Caco-2 (cell line): ENCODE measurements around the gene SHANK2. TPM values are rescaled to one million over a fixed set of nuclear protein-coding genes. Genes with fewer than 3 reads are reported as not detected.

Experiments
- BruUV-seq: library from RNA; stranded (reverse); fragments of 400-500 nt; replicated peaks from 2 replicates; lab custom pipeline; 2021; lab: Mats Ljungman, UMichigan
- CTCF ChIA-PET: fragments of 300-600 bp; sonication (Branson Sonifier 250); formaldehyde crosslinking; loops from one replicate; lab custom pipeline; 2022; ENCODE audit warnings: antibody characterized with exemption; lab: Charles Lee
- POLR2A ChIA-PET: fragments of 300-600 bp; sonication (Branson Sonifier 250); formaldehyde crosslinking; loops from one replicate; lab custom pipeline; 2022; ENCODE audit warnings: antibody characterized with exemption; lab: Charles Lee
- DNase-seq, 2 experiments: peaks; one replicate each; pipeline versions ENCODE4 v3.0.0 to v3.0.0-alpha.2; 2020 to 2022
- H3K27me3 ChIP-seq: replicated peaks from 2 replicates; pipeline ENCODE4 v1.6.0; 2011; ENCODE audit warnings: low read length; ENCODE audit not compliant: control insufficient read depth, insufficient read depth
- H3K36me3 ChIP-seq: 2 replicates; pipeline ENCODE4 v1.5.1; 2011; ENCODE audit warnings: low read length; ENCODE audit not compliant: control insufficient read depth, insufficient read depth
- H3K4me1 ChIP-seq: fragments of 250-450 bp; sonication (Bioruptor Pico); 2 replicates; pipeline ENCODE4 v1.5.1; 2020; ENCODE audit warnings: mild to moderate bottlenecking
- H3K4me3 ChIP-seq: 2 replicates; pipeline ENCODE4 v1.5.1; 2011; ENCODE audit warnings: low read depth, mild to moderate bottlenecking, control low read depth, low read length
- H3K9me3 ChIP-seq: fragments of 250-450 bp; sonication (Bioruptor Pico); 2 replicates; pipeline ENCODE4 v1.5.1; 2020; ENCODE audit warnings: mild to moderate bottlenecking, moderate library complexity
- H3K27ac Mint-ChIP-seq: one replicate; pipeline ENCODE4 v1.8.0; 2022; ENCODE audit warnings: mixed read lengths; ENCODE audit not compliant: unreplicated experiment
- H3K27me3 Mint-ChIP-seq: one replicate; pipeline ENCODE4 v1.8.0; 2022; ENCODE audit warnings: mixed read lengths; ENCODE audit not compliant: insufficient read depth, unreplicated experiment
- H3K36me3 Mint-ChIP-seq: one replicate; pipeline ENCODE4 v1.8.0; 2022; ENCODE audit warnings: mild to moderate bottlenecking, mixed read lengths; ENCODE audit not compliant: insufficient read depth, unreplicated experiment
- H3K4me1 Mint-ChIP-seq: one replicate; pipeline ENCODE4 v1.8.0; 2022; ENCODE audit warnings: low read depth, mixed read lengths; ENCODE audit not compliant: unreplicated experiment
- H3K4me3 Mint-ChIP-seq: one replicate; pipeline ENCODE4 v1.8.0; 2022; ENCODE audit warnings: mild to moderate bottlenecking, moderate library complexity, mixed read lengths; ENCODE audit not compliant: unreplicated experiment
- H3K9me3 Mint-ChIP-seq: one replicate; pipeline ENCODE4 v1.8.0; 2022; ENCODE audit warnings: mixed read lengths; ENCODE audit not compliant: unreplicated experiment
- intact Hi-C: fragments of 100-400 bp; cut with micrococcal nuclease; formaldehyde crosslinking; loops from one replicate; pipeline ENCODE4 v1.10.0; 2022; ENCODE audit not compliant: unreplicated experiment
- total RNA-seq: library from RNA; stranded (reverse); gene quantifications from 2 replicates; pipeline ENCODE4 v1.2.3, GENCODE V29; 2022
- TF ChIP-seq, protein P1 (sequence below), 2 experiments: fragments of 200-600 bp in 1 of 2; IDR thresholded peaks; 1 replicate in 1 of 2; 2 replicates in 1 of 2; pipeline versions ENCODE4 v1.5.1 to v1.8.0; 2011 to 2022; ENCODE audit warnings: antibody characterized with exemption in 1 of 2, control low read depth in 1 of 2, inconsistent platforms in 1 of 2, low read depth in 1 of 2, low read length in 1 of 2, mild to moderate bottlenecking in 1 of 2, moderate library complexity in 1 of 2; ENCODE audit not compliant: insufficient read depth in 1 of 2, severe bottlenecking in 1 of 2, unreplicated experiment in 1 of 2

The SHANK2 gene
- total RNA-seq, 1 experiment from 2014 or later: 177 TPM

DNA sequence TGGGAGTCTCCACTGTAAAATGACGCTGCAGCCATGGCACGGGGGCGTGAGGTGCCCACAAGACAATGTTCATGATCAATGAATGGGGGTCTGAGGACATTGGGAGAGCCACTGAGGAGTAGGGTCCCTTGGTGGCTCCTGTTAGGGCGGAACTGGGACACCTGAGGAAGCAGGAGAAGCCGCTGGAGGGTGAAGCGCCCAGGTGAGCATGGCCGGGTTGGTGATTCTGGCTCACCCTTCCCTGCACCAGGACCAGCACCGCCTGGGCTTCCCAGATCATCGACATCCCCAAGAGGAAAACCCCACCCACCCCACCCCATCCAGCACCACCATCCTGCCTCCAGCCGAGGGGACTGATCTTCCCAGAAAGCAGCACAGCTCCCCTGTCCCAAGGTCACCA lies 30.6 kb downstream of the SHANK2 start:
- Mint-ChIP-seq H3K36me3 (peaks cover 92% of the 10 kb centered on the region), H3K27me3 (no peaks in the 10 kb centered on the region), H3K27ac (no peak overlapping the region), H3K4me1 (peaks cover 4% of the 10 kb centered on the region), H3K9me3 (peaks cover 6% of the 10 kb centered on the region), H3K4me3 (no peak overlapping the region)
- no peaks in the 10 kb centered on the region for H3K4me1 ChIP-seq
- TF ChIP-seq, protein P1, sequence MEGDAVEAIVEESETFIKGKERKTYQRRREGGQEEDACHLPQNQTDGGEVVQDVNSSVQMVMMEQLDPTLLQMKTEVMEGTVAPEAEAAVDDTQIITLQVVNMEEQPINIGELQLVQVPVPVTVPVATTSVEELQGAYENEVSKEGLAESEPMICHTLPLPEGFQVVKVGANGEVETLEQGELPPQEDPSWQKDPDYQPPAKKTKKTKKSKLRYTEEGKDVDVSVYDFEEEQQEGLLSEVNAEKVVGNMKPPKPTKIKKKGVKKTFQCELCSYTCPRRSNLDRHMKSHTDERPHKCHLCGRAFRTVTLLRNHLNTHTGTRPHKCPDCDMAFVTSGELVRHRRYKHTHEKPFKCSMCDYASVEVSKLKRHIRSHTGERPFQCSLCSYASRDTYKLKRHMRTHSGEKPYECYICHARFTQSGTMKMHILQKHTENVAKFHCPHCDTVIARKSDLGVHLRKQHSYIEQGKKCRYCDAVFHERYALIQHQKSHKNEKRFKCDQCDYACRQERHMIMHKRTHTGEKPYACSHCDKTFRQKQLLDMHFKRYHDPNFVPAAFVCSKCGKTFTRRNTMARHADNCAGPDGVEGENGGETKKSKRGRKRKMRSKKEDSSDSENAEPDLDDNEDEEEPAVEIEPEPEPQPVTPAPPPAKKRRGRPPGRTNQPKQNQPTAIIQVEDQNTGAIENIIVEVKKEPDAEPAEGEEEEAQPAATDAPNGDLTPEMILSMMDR (IDR thresholded peaks at IDR 0.05; ENCODE audit: insufficient read depth in 1 of 2, low read depth in 1 of 2, low read length in 1 of 2, severe bottlenecking in 1 of 2, unreplicated experiment in 1 of 2): no peak
- H3K9me3 ChIP-seq: peaks cover 3% of the 10 kb centered on the region
- H3K4me3 ChIP-seq: no peak overlapping the region
- intact Hi-C loops: no loop called here
- ChIA-PET CTCF (interaction anchor here (0.6 kb wide), 1 partner anchor 34 kb away, joined by 3 read pairs; no protein-coding TSS in a partner anchor), POLR2A (no interaction called here)
- H3K27me3 ChIP-seq: no peaks in the 10 kb centered on the region
- DNase-seq: peak in 1 of 2 experiments; percentile 30
- BruUV-seq: no TSS peak
- peaks cover 3% of the 10 kb centered on the region; the same call in 1 of the 2 replicates for H3K36me3 ChIP-seq

DNA sequence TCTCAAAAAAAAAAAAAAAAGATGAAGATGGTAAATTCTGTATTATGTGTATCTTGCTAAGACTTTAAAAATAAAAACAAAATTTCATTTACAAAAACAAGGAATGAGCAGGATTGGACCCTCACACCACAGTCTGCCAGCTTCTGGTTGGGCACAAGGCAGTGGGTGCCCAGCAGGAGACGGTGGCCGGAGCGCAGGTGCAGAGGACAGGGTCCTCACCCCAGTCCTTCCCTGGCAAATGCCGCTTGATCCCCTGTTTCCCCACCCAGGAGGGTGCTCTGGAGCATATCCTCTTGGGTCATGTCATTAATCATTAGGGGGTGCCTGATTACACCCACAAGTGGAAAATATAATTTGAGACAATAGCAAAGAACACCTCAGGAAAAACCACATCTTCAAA lies 31.2 kb downstream of the SHANK2 start:
- CTCF ChIA-PET: no interaction called here
- Mint-ChIP-seq H3K9me3 (no peaks in the 10 kb centered on the region), H3K36me3 (peaks cover 96% of the 10 kb centered on the region), H3K27ac (no peak overlapping the region), H3K4me3 (no peak overlapping the region), H3K4me1 (peaks cover 4% of the 10 kb centered on the region), H3K27me3 (no peaks in the 10 kb centered on the region)
- intact Hi-C loops: no loop called here
- BruUV-seq: no TSS peak
- Histone ChIP-seq H3K4me3 (no peak overlapping the region), H3K4me1 (no peaks in the 10 kb centered on the region), H3K9me3 (no peaks in the 10 kb centered on the region), H3K27me3 (no peaks in the 10 kb centered on the region), H3K36me3 (peaks cover 3% of the 10 kb centered on the region; the same call in 1 of the 2 replicates)
- POLR2A ChIA-PET: no interaction called here
- DNase-seq: peak in 1 of 2 experiments; percentile 19
- TF ChIP-seq, protein P1 (IDR thresholded peaks at IDR 0.05; ENCODE audit: insufficient read depth in 1 of 2, low read depth in 1 of 2, low read length in 1 of 2, severe bottlenecking in 1 of 2, unreplicated experiment in 1 of 2): no peak

DNA sequence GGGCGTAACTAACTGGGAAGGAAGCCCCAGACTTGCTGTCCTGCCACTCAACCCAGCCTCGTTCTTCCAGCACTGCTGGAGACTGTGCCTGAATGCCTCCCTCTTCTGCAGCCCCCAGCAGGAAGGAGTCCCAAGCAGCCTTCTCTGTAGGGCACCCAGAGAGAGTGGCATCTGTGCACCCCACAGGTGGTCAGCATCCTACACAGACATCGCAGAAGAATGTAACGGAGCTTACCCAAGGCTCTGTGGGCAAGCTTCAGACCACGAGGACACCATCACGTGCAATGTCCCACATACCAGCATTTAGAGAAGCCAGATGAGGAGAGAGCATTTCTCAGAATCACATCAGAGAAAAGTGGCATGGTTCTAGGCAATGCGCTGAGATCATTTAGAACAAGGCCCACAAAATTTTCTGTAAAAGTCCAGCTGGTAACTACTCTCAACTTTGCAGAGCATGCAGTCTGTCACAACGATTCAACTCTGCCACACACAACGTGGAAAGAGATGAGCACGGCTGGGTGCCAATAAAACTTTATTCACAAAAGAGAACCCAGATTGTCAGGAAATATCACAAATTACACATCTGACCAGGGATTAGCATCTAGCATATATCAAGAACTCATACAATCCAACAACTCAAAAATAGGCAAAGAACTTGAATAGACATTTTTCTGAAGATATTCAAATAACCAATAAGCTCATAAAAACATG lies 33.4 kb downstream of the SHANK2 start:
- ChIA-PET CTCF (interaction anchor here (0.6 kb wide), 1 partner anchor 12 kb away, joined by 3 read pairs; no protein-coding TSS in a partner anchor), POLR2A (no interaction called here)
- Histone ChIP-seq H3K4me1 (no peaks in the 10 kb centered on the region), H3K27me3 (no peaks in the 10 kb centered on the region), H3K4me3 (no peak overlapping the region), H3K9me3 (no peaks in the 10 kb centered on the region), H3K36me3 (peaks cover 2% of the 10 kb centered on the region; the same call in 1 of the 2 replicates)
- Mint-ChIP-seq H3K27ac (no peak overlapping the region), H3K9me3 (no peaks in the 10 kb centered on the region), H3K36me3 (peaks cover 92% of the 10 kb centered on the region), H3K4me3 (no peak overlapping the region), H3K4me1 (peaks cover 14% of the 10 kb centered on the region), H3K27me3 (no peaks in the 10 kb centered on the region)
- peak in 1 of 2 experiments; percentile 25 for DNase-seq
- BruUV-seq: no TSS peak
- TF ChIP-seq, protein P1 (IDR thresholded peaks at IDR 0.05; ENCODE audit: insufficient read depth in 1 of 2, low read depth in 1 of 2, low read length in 1 of 2, severe bottlenecking in 1 of 2, unreplicated experiment in 1 of 2): no peak
- intact Hi-C loops: no loop called here
